ENCODE data around the gene ZNF501.
A peak's percentile ranks its signal among the peaks of the same experiment; 100 is the strongest.

ZNF501 gene

GRCh38 chr3:44729384-44729910, at the start of gene ZNF501:
ZNF501 (plus strand) TSS chr3:44729635; CDS start chr3:44734422, 4,787 bp downstream.
- peak; percentile 87 to 91 for DNase-seq

- DNase-seq: no peak
These were observed 48.4 kb upstream of the ZNF501 start for GRCh38 chr3:44680921-44681455.

GRCh38 chr3:44682182-44682896, 47.1 kb upstream of the ZNF501 start:
- DNase-seq: no peak

- DNase-seq: peak; percentile 49 to 73
These were observed 44.2 kb upstream of the ZNF501 start for GRCh38 chr3:44685128-44685800.

- no peak for DNase-seq
These were observed 41.5 kb upstream of the ZNF501 start for GRCh38 chr3:44687898-44688297.

- DNase-seq: peak; percentile 53 to 73
These were observed 16.9 kb upstream of the ZNF501 start, which contains the start of gene ZNF502 for GRCh38 chr3:44712455-44713075. ZNF502 (plus strand) TSS chr3:44712660; CDS start chr3:44720262, 7,602 bp downstream.

- no peak for DNase-seq
These were observed 8.0 kb upstream of the ZNF501 start for GRCh38 chr3:44721231-44722102.

- no peak for DNase-seq
These were observed 7.4 kb upstream of the ZNF501 start for GRCh38 chr3:44722103-44722401.

- DNase-seq: no peak
These were observed 5.3 kb downstream of the ZNF501 start for GRCh38 chr3:44734646-44735168.

GRCh38 chr3:44761101-44761423, 31.6 kb downstream of the ZNF501 start:
- DNase-seq: no peak

- DNase-seq: peak; percentile 95 to 96
These were observed 32.2 kb downstream of the ZNF501 start, which contains the start of the genes KIAA1143 and KIF15 for GRCh38 chr3:44761424-44762169. KIAA1143 (minus strand) TSS chr3:44761619; CDS start chr3:44761602, 17 bp downstream. KIF15 (plus strand) TSS chr3:44761794; CDS start chr3:44761866, 72 bp downstream.

GRCh38 chr3:44762170-44762677, 32.8 kb downstream of the ZNF501 start:
- DNase-seq: no peak

GRCh38 chr3:44762690-44763089, 33.3 kb downstream of the ZNF501 start:
- no peak for DNase-seq

GRCh38 chr3:44764248-44764647, 34.8 kb downstream of the ZNF501 start:
- DNase-seq: no peak

- no peak for DNase-seq
These were observed 42.1 kb downstream of the ZNF501 start for GRCh38 chr3:44771424-44772098.

- no peak for DNase-seq
These were observed 42.6 kb downstream of the ZNF501 start for GRCh38 chr3:44772099-44772442.

GRCh38 chr3:44782891-44783290, 53.5 kb downstream of the ZNF501 start:
- DNase-seq: no peak
